SK-N-MC (cell line): ENCODE results near the gene MXRA7.

ENCODE experiments used
- DNase-seq: peaks from one replicate; pipeline ENCODE4 v3.0.0-alpha.2; 2011; ENCODE audit warnings: low read depth, low spot score
- H3K27ac ChIP-seq: fragments of 200-600 bp; sonication (generic); 2 replicates; pipeline ENCODE4 v1.5.1; 2016; ENCODE audit warnings: mixed run types
- H3K36me3 ChIP-seq: fragments of 200-600 bp; sonication (generic); 2 replicates; pipeline ENCODE4 v1.6.1; 2017; ENCODE audit warnings: antibody characterized with exemption, low read length, mixed read lengths; ENCODE audit not compliant: insufficient read depth
- H3K4me3 ChIP-seq: fragments of 200-600 bp; sonication (generic); 2 replicates; pipeline ENCODE4 v1.5.1; 2016
- H3K9ac ChIP-seq: fragments of 200-600 bp; sonication (generic); 2 replicates; pipeline ENCODE4 v1.8.0; 2017; ENCODE audit warnings: mixed run types, mixed read lengths; ENCODE audit not compliant: insufficient read length
- H3K9me3 ChIP-seq: fragments of 200-600 bp; sonication (generic); 2 replicates; pipeline ENCODE4 v1.6.1; 2017; ENCODE audit warnings: low read depth, mild to moderate bottlenecking, antibody characterized with exemption, low read length, moderate library complexity, mixed read lengths
- EZH2 ChIP-seq: fragments of 200-600 bp; sonication (generic); IDR thresholded peaks from one replicate; pipeline ENCODE4 v1.6.1; 2017; ENCODE audit warnings: antibody characterized with exemption
- FOXP2 ChIP-seq: optimal IDR thresholded peaks from 2 replicates; pipeline ENCODE3; 2011; ENCODE audit warnings: mild to moderate bottlenecking, moderate library complexity; ENCODE audit not compliant: insufficient read depth; ENCODE audit errors: extremely low read length, control extremely low read depth
- POLR2AphosphoS5 ChIP-seq: IDR thresholded peaks from 2 replicates; pipeline ENCODE4 v1.6.1; 2012; ENCODE audit warnings: mild to moderate bottlenecking, low read depth, low read length, borderline replicate concordance

Gene MXRA7

DNA sequence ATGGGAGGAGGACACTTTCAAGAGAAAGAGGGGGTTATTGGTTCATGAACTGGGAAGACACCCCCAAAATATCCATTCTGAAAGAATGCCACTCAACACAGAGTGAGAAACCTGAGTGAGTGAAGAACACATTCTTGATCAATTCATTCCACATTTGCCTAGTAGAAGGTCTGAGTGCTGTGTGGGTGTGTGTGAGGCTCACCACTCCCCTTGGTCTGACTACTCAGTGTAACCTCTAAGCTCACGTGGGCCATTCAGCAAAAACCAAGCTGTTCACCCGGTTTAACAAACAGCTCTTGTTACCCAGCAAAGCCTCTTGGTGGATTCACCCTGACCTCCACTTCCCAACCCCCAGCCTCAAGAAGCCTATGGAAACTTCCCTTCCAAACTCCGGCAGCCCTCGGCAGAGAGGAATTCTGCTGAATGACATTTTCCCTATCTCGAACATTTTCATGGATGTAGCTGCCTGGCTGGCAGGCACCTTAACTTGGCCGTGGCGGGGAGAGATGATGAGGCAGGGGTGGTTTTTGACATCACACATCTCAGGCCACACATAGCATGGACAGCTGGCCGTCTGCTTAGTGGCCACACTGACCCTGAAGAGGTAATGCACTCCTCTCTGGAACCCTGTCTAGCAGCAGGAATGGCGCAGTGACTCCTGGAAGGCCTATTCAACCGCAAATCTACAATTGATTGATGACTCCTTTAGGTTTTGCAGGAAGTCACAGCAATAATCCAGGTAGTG lies 78.8 kb downstream of the MXRA7 start:
- no peak for DNase-seq
- no peaks in the 10 kb centered on the region for H3K9me3 ChIP-seq
- H3K9ac ChIP-seq = no peak overlapping the region
- no peak overlapping the region for H3K4me3 ChIP-seq
- H3K27ac ChIP-seq = no peak overlapping the region
- TF ChIP-seq POLR2AphosphoS5 = no peak
- TF ChIP-seq EZH2 = no peak
- TF ChIP-seq FOXP2 = no peak
- no peaks in the 10 kb centered on the region for H3K36me3 ChIP-seq

DNA sequence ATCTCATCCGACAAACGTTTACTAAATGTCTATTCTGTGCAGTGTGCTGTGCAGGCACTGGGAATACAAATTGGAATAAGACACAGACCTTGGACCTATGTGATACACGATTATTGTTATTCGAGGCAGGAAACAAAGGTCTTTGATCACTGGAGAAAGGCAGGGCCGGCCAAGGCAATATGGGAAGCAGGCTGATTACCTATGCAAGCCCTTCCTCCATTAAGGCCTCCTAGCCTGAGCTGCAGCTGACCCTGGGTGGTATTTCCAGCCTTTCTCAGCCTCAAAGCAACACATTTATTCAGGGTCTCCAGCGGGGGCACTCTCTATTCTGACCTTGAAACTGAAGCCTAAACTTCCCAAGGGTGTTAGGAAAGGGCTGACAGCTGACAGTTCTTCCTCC lies 80.6 kb downstream of the MXRA7 start:
- Histone ChIP-seq H3K36me3 (no peaks in the 10 kb centered on the region), H3K9me3 (no peaks in the 10 kb centered on the region), H3K4me3 (no peak overlapping the region), H3K27ac (no peak overlapping the region), H3K9ac (no peak overlapping the region)
- TF ChIP-seq POLR2AphosphoS5 (no peak), EZH2 (no peak), FOXP2 (no peak)
- DNase-seq = no peak
